Left lung (tissue), 10 donors: ENCODE measurements around the gene MAST4. TPM values are rescaled to one million over a fixed set of nuclear protein-coding genes. Genes with fewer than 3 reads are reported as not detected.
A peak's percentile ranks its signal among the peaks of the same experiment; 100 is the strongest.

Source experiments
- ATAC-seq: fragments of 200-7000 bp; cut with Tn5 transposase; one replicate; pipeline ENCODE4 v1.9.1; 2020; ENCODE audit warnings: moderate library complexity
- DNase-seq, 4 donors: peaks; one replicate each; pipeline ENCODE4 v3.0.0-alpha.2; 2013 to 2020
- H3K27ac ChIP-seq, 2 donors: fragments of 200-600 bp; sonication (generic) in 1 of 2; one replicate each; pipeline versions ENCODE4 v1.5.0 to v1.8.0; 2020 to 2021
- H3K27me3 ChIP-seq, 2 donors: fragments of 200-600 bp; sonication (generic) in 1 of 2; one replicate each; pipeline versions ENCODE4 v1.5.0 to v1.8.0; 2020 to 2021
- H3K36me3 ChIP-seq, 2 donors: fragments of 200-600 bp; sonication (generic) in 1 of 2; one replicate each; pipeline versions ENCODE4 v1.5.0 to v1.8.0; 2020 to 2021
- H3K4me1 ChIP-seq, 2 donors: fragments of 200-600 bp; one replicate each; pipeline ENCODE4 v1.8.0; 2021
- H3K4me3 ChIP-seq, 2 donors: fragments of 200-600 bp; sonication (generic) in 1 of 2; one replicate each; pipeline versions ENCODE4 v1.5.0 to v1.8.0; 2020 to 2021; ENCODE audit warnings: mild to moderate bottlenecking in 1 of 2
- H3K9me3 ChIP-seq, 2 donors: fragments of 200-600 bp; sonication (generic) in 1 of 2; one replicate each; pipeline versions ENCODE4 v1.5.0 to v1.8.0; 2020 to 2021
- CTCF ChIP-seq, 2 donors: fragments of 200-600 bp; sonication (generic) in 1 of 2; IDR thresholded peaks; one replicate each; pipeline versions ENCODE4 v1.5.0 to v1.8.0; 2021; ENCODE audit warnings: antibody characterized with exemption in 2 of 2
- intact Hi-C, 2 donors: fragments of 100-400 bp; cut with DNase I; formaldehyde crosslinking; loops; one replicate each; pipeline versions ENCODE4 v1.11.2 to v1.14.2; 2022
- polyA plus RNA-seq, 6 donors: library from polyadenylated mRNA; unstranded; fragments of 120-200 nt; gene quantifications; one replicate each; pipeline ENCODE4 v1.2.1, GENCODE V29; 2013; ENCODE audit not compliant: insufficient read length in 6 of 6
- total RNA-seq, 2 donors: library from RNA; stranded (reverse); fragmentation: NEBNext Ultra II Directional; extraction: Animal tissue kit (Norgen Biotek cat#: 25700); gene quantifications; one replicate each; pipeline ENCODE4 v1.2.1, GENCODE V29; 2021
- donor health status: DM: no; HTN: yes; CAD: no.
- donor health status: DM: no; HTN: no; CAD: no.

MAST4 gene
- total and polyA plus RNA-seq, 8 donors, result 47.7 to 57.6 (median 53.0) TPM

GRCh38 chr5:67181648-67182221, 585.5 kb downstream of the MAST4 start:
- ATAC-seq, result peak; percentile 72
- peaks cover 0 to 4% of the 10 kb centered on the region in 2 donors for H3K36me3 ChIP-seq
- no peak overlapping the region for H3K4me3 ChIP-seq
- H3K4me1 ChIP-seq, result peaks cover 0 to 30% of the 10 kb centered on the region in 2 donors
- no peak for DNase-seq
- H3K27me3 ChIP-seq, result no peaks in the 10 kb centered on the region
- no peak for TF ChIP-seq CTCF (IDR thresholded peaks at IDR 0.05)
- peak overlapping the region; percentile 67 to 74 for H3K27ac ChIP-seq
- intact Hi-C loops, result no loop called here
- peaks cover 0 to 11% of the 10 kb centered on the region in 2 donors for H3K9me3 ChIP-seq

GRCh38 chr5:67182301-67182790, 586.2 kb downstream of the MAST4 start:
- DNase-seq, result peak in 1 of 4 donors; percentile 75
- TF ChIP-seq CTCF (IDR thresholded peaks at IDR 0.05), result no peak

GRCh38 chr5:67183859-67184258, 587.7 kb downstream of the MAST4 start:
- TF ChIP-seq CTCF (IDR thresholded peaks at IDR 0.05), result no peak
- Histone ChIP-seq H3K4me1 (peaks cover 0 to 45% of the 10 kb centered on the region in 2 donors), H3K4me3 (no peak overlapping the region), H3K36me3 (peaks cover 0 to 4% of the 10 kb centered on the region in 2 donors), H3K27me3 (no peaks in the 10 kb centered on the region), H3K27ac (no peak overlapping the region), H3K9me3 (no peaks in the 10 kb centered on the region)
- no peak for DNase-seq
- intact Hi-C loops, result no loop called here
- no peak for ATAC-seq

More at GRCh38 chr5:67182301-67182790, 586.2 kb downstream of the MAST4 start:
- Histone ChIP-seq H3K27me3 (no peaks in the 10 kb centered on the region), H3K4me1 (peaks cover 0 to 32% of the 10 kb centered on the region in 2 donors), H3K27ac (peak overlapping the region; percentile 67 to 74), H3K36me3 (peaks cover 0 to 4% of the 10 kb centered on the region in 2 donors), H3K9me3 (peaks cover 0 to 5% of the 10 kb centered on the region in 2 donors), H3K4me3 (no peak overlapping the region)
- ATAC-seq, result peak; percentile 89
- intact Hi-C loops, result no loop called here

GRCh38 chr5:67187006-67187715, 591.0 kb downstream of the MAST4 start:
- no peak for TF ChIP-seq CTCF (IDR thresholded peaks at IDR 0.05)
- DNase-seq (no peak), ATAC-seq (peak; percentile 63)
- no peak overlapping the region for H3K4me3 ChIP-seq
- H3K9me3 ChIP-seq, result no peaks in the 10 kb centered on the region
- H3K27ac ChIP-seq, result peak overlapping the region in 1 of 2 donors; percentile 55
- peaks cover 0 to 4% of the 10 kb centered on the region in 2 donors for H3K36me3 ChIP-seq
- peaks cover 0 to 46% of the 10 kb centered on the region in 2 donors for H3K4me1 ChIP-seq
- H3K27me3 ChIP-seq, result no peaks in the 10 kb centered on the region
- intact Hi-C loops, result no loop called here
